Measurements from ENCODE around the gene ADCY1. TPM values are rescaled to one million over a fixed set of nuclear protein-coding genes. Genes with fewer than 3 reads are reported as not detected.

The ADCY1 gene
- total RNA-seq, 1 donor = under 0.01 TPM

- Histone ChIP-seq H3K4me3 (ENCODE audit: low read length) (no peak overlapping the region), H3K4me1 (ENCODE audit: insufficient read depth, low read length) (no peaks in the 10 kb centered on the region), H3K9me3 (ENCODE audit: low read depth, low read length) (no peaks in the 10 kb centered on the region), H3K27me3 (ENCODE audit: insufficient read depth, low read length) (no peaks in the 10 kb centered on the region)
These were observed 115.0 kb downstream of the ADCY1 start for GRCh38 chr7:45689011-45689796.

- Histone ChIP-seq H3K4me1 (ENCODE audit: insufficient read depth, low read length) (no peaks in the 10 kb centered on the region), H3K4me3 (ENCODE audit: low read length) (no peak overlapping the region), H3K27me3 (ENCODE audit: insufficient read depth, low read length) (no peaks in the 10 kb centered on the region), H3K9me3 (ENCODE audit: low read depth, low read length) (no peaks in the 10 kb centered on the region)
These were observed 115.9 kb downstream of the ADCY1 start for GRCh38 chr7:45689797-45690761.

DNA sequence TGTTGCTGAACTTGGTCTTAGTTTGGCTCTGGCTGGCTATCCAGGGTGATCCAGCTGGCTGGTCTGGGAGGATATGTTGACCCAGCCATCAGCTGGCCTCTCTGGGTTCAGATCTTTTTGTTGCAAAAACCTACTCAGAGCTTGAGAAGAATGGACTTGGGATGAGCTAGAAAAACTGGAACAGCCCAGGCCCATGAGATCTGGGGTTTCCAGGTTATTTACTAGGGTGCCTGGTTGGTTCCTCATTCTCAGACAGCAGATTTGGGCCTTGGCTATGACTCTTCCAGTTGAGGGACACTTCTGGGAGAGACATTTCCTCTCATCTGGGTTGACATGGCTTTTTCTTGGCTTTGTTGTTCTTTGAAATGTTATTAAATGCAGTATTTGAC lies 116.6 kb downstream of the ADCY1 start:
- Histone ChIP-seq H3K4me3 (ENCODE audit: low read length) (no peak overlapping the region), H3K9me3 (ENCODE audit: low read depth, low read length) (no peaks in the 10 kb centered on the region), H3K27me3 (ENCODE audit: insufficient read depth, low read length) (no peaks in the 10 kb centered on the region), H3K4me1 (ENCODE audit: insufficient read depth, low read length) (no peaks in the 10 kb centered on the region)

DNA sequence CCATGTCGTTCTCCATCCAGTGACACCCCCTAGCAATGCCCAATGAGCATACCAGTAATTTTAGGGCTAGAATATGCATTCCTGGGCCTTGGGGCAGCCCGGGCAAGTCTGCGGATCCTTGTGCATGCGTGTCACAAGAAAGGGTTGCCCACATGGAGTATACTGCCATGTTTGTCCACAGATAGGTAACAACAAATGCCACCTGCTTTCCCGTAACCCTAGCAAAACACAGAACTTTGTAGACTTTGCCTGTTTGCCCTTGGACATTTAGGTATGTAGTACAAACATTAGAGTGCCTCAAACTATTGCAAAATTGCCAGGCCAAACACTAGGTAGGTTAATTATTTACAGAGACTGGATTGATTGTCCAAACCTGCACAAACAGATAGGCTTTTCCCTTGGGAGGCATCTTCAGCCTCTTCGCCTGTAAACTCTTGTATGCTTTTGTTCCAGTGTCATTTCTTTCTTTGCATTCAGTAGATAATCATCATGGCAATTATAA lies 117.0 kb downstream of the ADCY1 start:
- Histone ChIP-seq H3K4me3 (ENCODE audit: low read length) (no peak overlapping the region), H3K27me3 (ENCODE audit: insufficient read depth, low read length) (no peaks in the 10 kb centered on the region), H3K4me1 (ENCODE audit: insufficient read depth, low read length) (no peaks in the 10 kb centered on the region), H3K9me3 (ENCODE audit: low read depth, low read length) (no peaks in the 10 kb centered on the region)

- Histone ChIP-seq H3K27me3 (ENCODE audit: insufficient read depth, low read length) (no peaks in the 10 kb centered on the region), H3K4me1 (ENCODE audit: insufficient read depth, low read length) (no peaks in the 10 kb centered on the region), H3K9me3 (ENCODE audit: low read depth, low read length) (no peaks in the 10 kb centered on the region), H3K4me3 (ENCODE audit: low read length) (no peak overlapping the region)
These were observed 117.9 kb downstream of the ADCY1 start for GRCh38 chr7:45692031-45692430.

- H3K4me1 ChIP-seq (ENCODE audit: insufficient read depth, low read length) = no peaks in the 10 kb centered on the region
- no peak overlapping the region for H3K4me3 ChIP-seq (ENCODE audit: low read length)
- H3K27me3 ChIP-seq (ENCODE audit: insufficient read depth, low read length) = no peaks in the 10 kb centered on the region
- no peaks in the 10 kb centered on the region for H3K9me3 ChIP-seq (ENCODE audit: low read depth, low read length)
These were observed 121.3 kb downstream of the ADCY1 start for GRCh38 chr7:45695249-45695995.

DNA sequence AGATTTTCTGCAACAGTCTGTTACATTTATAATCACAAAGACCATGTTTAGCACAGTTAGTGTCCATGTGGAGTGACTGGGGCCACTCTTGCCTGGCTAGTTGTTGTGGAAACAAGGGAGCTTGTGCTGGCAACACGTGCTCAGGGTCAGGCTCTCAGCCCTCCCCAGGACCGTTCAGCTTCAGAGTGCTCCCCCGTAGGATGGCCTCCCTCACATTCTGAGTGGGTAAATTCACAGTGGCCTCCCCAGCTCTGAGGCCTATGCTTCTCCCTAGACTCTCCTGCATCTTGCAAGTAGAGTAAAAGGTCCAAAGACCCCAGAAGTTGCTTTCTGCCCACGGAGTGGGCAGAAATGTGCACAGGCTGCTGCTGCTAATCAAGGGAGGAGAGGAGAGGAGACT lies 122.3 kb downstream of the ADCY1 start:
- H3K4me3 ChIP-seq (ENCODE audit: low read length) = no peak overlapping the region
- no peaks in the 10 kb centered on the region for H3K27me3 ChIP-seq (ENCODE audit: insufficient read depth, low read length)
- no peaks in the 10 kb centered on the region for H3K9me3 ChIP-seq (ENCODE audit: low read depth, low read length)
- H3K4me1 ChIP-seq (ENCODE audit: insufficient read depth, low read length) = no peaks in the 10 kb centered on the region

DNA sequence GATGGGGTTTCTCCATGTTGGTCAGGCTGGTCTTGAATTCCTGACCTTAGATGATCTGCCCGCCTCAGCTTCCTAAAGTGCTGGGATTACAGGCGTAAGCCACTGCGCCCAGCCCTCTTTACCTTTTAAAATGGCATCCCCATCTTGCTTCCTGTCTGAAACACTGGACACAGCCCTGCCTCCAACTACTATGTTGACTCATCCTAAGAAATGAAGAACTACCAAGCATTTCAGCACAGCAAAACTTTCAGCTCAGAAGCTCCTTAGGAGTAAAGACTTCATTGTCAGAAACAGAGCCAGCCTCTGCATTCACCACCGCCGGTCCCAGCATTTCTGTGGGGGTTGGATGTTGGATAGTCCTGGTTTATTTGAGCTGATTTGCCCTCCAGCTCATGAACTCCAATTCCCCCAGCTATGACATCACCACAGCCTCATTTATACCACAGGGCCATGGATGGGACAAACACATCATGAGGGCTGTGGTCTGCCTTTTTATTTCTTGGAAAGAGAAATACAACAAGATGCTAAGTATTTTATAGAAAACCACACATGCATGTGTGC lies 123.5 kb downstream of the ADCY1 start:
- H3K4me3 ChIP-seq (ENCODE audit: low read length) = no peak overlapping the region
- no peaks in the 10 kb centered on the region for H3K4me1 ChIP-seq (ENCODE audit: insufficient read depth, low read length)

GRCh38 chr7:45698303-45699014 lies 124.3 kb downstream of the ADCY1 start:
- Histone ChIP-seq H3K9me3 (ENCODE audit: low read depth, low read length) (no peaks in the 10 kb centered on the region), H3K4me1 (ENCODE audit: insufficient read depth, low read length) (no peaks in the 10 kb centered on the region), H3K27me3 (ENCODE audit: insufficient read depth, low read length) (no peaks in the 10 kb centered on the region), H3K4me3 (ENCODE audit: low read length) (no peak overlapping the region)

More for the DNA sequence above, 123.5 kb downstream of the ADCY1 start:
- Histone ChIP-seq H3K9me3 (ENCODE audit: low read depth, low read length) (no peaks in the 10 kb centered on the region), H3K27me3 (ENCODE audit: insufficient read depth, low read length) (no peaks in the 10 kb centered on the region)

- Histone ChIP-seq H3K9me3 (ENCODE audit: low read depth, low read length) (no peaks in the 10 kb centered on the region), H3K4me1 (ENCODE audit: insufficient read depth, low read length) (no peaks in the 10 kb centered on the region), H3K4me3 (ENCODE audit: low read length) (no peak overlapping the region), H3K27me3 (ENCODE audit: insufficient read depth, low read length) (no peaks in the 10 kb centered on the region)
These were observed 124.8 kb downstream of the ADCY1 start for GRCh38 chr7:45699015-45699309.

- no peaks in the 10 kb centered on the region for H3K4me1 ChIP-seq (ENCODE audit: insufficient read depth, low read length)
- H3K9me3 ChIP-seq (ENCODE audit: low read depth, low read length) = no peaks in the 10 kb centered on the region
- no peak overlapping the region for H3K4me3 ChIP-seq (ENCODE audit: low read length)
- H3K27me3 ChIP-seq (ENCODE audit: insufficient read depth, low read length) = no peaks in the 10 kb centered on the region
These were observed 125.7 kb downstream of the ADCY1 start for GRCh38 chr7:45699726-45700390.

DNA sequence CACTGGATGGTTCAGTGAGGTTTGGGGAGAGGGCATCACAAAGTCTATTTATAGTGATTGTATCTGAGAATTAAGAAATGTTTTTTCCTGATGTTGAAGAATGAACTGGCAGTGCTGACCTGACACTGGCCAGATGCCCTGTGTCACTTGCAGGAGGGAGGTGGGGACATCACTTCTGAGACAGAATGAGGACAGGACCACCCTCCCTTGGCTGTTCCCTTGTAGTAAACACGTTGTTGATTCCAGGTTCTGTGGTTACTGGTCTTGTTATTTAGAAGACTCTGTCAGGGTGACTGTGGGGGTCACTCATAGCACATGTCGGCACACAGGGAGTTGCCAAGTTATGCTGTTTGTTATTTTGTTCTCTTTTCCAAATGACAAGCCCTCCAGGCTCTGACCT lies 126.4 kb downstream of the ADCY1 start:
- Histone ChIP-seq H3K4me3 (ENCODE audit: low read length) (no peak overlapping the region), H3K4me1 (ENCODE audit: insufficient read depth, low read length) (no peaks in the 10 kb centered on the region), H3K27me3 (ENCODE audit: insufficient read depth, low read length) (no peaks in the 10 kb centered on the region), H3K9me3 (ENCODE audit: low read depth, low read length) (no peaks in the 10 kb centered on the region)

- no peaks in the 10 kb centered on the region for H3K9me3 ChIP-seq (ENCODE audit: low read depth, low read length)
These were observed 127.7 kb downstream of the ADCY1 start for GRCh38 chr7:45701701-45702510.

More at GRCh38 chr7:45701701-45702510, 127.7 kb downstream of the ADCY1 start:
- no peaks in the 10 kb centered on the region for H3K4me1 ChIP-seq (ENCODE audit: insufficient read depth, low read length)
- no peaks in the 10 kb centered on the region for H3K27me3 ChIP-seq (ENCODE audit: insufficient read depth, low read length)
- H3K4me3 ChIP-seq (ENCODE audit: low read length) = no peak overlapping the region

All from mononuclear cell (primary cell).